HG03354 (cell line): Measurements from ENCODE around the gene HMOX1.

Source experiments
- ATAC-seq: cut with Tn5 transposase; IDR thresholded peaks from one replicate; pipeline ENCODE4 v1.9.1; 2021; ENCODE audit warnings: mild to moderate bottlenecking; ENCODE audit not compliant: unreplicated experiment, poor library complexity, severe bottlenecking

Gene HMOX1, protein sequence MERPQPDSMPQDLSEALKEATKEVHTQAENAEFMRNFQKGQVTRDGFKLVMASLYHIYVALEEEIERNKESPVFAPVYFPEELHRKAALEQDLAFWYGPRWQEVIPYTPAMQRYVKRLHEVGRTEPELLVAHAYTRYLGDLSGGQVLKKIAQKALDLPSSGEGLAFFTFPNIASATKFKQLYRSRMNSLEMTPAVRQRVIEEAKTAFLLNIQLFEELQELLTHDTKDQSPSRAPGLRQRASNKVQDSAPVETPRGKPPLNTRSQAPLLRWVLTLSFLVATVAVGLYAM

DNA sequence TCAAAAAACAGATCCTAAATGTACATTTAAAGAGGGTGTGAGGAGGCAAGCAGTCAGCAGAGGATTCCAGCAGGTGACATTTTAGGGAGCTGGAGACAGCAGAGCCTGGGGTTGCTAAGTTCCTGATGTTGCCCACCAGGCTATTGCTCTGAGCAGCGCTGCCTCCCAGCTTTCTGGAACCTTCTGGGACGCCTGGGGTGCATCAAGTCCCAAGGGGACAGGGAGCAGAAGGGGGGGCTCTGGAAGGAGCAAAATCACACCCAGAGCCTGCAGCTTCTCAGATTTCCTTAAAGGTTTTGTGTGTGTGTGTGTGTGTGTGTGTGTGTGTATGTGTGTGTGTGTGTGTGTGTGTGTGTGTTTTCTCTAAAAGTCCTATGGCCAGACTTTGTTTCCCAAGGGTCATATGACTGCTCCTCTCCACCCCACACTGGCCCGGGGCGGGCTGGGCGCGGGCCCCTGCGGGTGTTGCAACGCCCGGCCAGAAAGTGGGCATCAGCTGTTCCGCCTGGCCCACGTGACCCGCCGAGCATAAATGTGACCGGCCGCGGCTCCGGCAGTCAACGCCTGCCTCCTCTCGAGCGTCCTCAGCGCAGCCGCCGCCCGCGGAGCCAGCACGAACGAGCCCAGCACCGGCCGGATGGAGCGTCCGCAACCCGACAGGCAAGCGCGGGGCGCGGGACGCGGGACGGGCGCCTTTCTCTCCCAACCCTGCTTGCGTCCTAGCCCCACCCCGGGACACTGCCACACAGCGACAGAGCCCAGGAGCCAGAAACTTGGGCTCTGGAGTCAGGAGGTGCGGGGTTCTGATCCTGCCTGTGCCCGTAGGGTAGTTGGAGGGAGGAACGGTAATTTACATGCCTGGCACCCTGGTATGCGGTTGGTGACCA lies at the start of gene HMOX1:
HMOX1 (plus strand) TSS at position 560 of the 887 bp plus-strand sequence; CDS start at position 638, 78 bp downstream.
- peak; percentile 64 for ATAC-seq

GRCh38 chr22:35332278-35332677 lies 48.6 kb upstream of the HMOX1 start:
- ATAC-seq: no peak

DNA sequence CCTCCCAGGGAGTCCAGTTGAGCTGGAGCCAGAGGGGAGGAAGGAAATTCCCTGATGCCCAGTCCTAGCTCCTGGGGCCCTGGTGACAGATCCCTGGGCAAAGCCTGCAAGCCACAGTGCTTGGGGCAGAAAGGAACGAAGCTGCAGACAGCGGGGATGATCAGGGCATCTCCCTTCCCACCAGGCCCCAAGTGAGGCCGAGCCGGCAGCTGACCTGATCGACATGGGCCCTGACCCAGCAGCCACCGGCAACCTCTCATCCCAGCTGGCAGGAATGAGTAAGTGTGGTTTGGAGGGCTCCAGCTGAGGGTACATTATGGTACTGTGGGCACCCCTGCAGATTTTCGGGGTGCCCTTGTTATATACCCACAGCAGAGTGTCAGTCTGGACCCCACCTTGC lies 47.7 kb upstream of the HMOX1 start:
- ATAC-seq: no peak

GRCh38 chr22:35334004-35334403 lies 46.9 kb upstream of the HMOX1 start:
- ATAC-seq: no peak

- no peak for ATAC-seq
Measured at GRCh38 chr22:35335468-35335867, 45.4 kb upstream of the HMOX1 start.

- ATAC-seq: no peak
Measured at GRCh38 chr22:35335936-35336781, 44.7 kb upstream of the HMOX1 start.

- ATAC-seq: no peak
Measured at GRCh38 chr22:35337932-35338331, 43.0 kb upstream of the HMOX1 start.

DNA sequence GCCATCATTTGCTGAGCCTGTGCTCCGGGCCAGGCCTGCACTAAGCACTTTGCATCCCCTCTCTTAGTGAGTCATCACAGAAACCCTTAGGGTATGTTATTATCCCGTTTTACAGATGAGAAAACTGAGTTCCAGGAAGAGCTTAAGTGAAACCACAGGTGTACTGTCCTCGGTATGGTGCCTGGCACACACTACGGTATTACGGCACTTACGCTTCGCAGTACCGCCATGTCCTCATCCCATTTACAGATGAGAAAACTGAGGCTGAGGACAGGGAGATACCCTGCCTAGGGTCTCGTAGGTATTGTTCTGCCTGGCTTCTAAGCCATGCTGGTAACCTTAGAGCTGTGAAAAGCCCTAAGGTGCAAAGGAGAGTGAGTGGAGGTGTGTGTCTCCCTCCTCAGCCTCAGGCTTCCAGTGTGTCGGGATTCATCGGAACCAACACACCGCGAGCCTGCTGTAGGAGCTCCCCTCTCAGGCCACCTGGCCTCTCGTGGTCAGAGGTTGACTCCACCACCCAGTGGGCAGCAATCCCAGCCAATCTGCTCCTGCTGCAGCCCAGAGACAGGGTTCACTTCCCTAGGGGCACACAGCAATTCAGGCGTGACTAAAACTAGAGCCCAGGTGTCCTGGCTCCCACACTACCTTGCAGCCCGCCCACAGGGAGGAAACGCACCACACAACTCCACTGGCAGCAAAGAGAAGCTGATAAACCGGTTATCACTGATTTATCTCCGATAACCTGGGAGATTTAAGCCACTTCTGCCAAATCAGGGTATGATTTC lies 39.6 kb upstream of the HMOX1 start:
- no peak for ATAC-seq

GRCh38 chr22:35342390-35342789 lies 38.5 kb upstream of the HMOX1 start:
- ATAC-seq: no peak

DNA sequence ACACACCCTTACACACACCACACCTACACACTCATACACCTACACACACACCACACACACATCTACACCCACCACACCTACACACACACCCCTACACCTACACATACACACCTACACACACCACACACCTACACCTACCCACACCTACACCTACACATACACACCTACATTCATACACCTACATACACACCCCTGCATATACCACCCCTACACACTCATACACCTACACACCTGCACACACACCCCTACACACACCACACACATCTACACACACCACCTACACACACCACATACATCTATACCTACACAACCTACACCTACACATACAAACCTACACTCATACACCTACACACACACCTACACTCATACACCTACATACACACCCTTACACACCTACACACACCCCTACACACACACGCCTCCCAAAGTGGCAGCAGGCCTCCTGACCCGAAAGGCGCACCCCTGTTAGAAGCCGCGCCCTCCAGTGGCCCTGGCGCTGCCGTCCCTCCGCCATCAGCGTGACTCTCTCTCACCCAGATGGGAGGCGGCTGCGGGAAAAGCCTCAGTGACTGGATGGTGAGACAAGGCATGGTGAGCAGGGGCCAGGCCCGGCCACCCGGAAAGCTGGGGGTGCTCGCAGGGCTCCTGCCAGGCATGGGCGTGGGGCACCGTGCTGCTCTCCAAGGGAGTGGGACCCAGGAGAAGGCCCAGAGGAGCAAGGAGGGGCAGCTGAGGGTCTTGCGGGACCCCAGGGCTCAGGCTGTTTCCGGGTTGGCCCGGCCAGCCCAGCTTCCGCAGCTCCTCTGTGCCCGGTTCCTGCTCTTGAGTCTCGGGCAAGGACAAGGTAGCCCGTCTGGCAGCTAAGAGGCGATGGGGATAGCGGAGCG lies 37.0 kb upstream of the HMOX1 start:
- no peak for ATAC-seq

- no peak for ATAC-seq
Measured at GRCh38 chr22:35344956-35345690, 35.8 kb upstream of the HMOX1 start.

GRCh38 chr22:35345808-35346505 lies 34.9 kb upstream of the HMOX1 start:
- ATAC-seq: no peak

GRCh38 chr22:35346596-35347220 lies 34.2 kb upstream of the HMOX1 start:
- ATAC-seq: no peak

DNA sequence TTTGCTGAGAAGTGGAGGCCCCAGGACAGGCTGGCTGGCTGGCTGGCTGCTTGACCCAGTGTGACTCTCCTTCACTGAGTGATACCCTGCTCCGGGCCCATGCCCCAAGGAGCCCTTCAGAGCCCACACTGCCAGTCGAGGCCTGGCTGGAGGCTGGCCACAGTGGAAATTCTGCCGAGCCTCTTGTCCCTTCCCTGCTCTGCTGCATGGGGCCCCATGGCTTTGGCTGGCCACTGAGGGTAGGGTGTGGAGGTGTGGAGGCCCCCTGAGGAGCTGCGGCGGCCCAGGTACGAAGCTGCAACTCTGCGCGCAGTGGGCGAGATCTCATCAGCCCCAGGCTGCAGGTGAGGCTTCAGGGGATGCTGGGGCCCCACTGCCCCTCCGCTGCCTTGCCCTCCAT lies 33.4 kb upstream of the HMOX1 start:
- ATAC-seq: no peak

DNA sequence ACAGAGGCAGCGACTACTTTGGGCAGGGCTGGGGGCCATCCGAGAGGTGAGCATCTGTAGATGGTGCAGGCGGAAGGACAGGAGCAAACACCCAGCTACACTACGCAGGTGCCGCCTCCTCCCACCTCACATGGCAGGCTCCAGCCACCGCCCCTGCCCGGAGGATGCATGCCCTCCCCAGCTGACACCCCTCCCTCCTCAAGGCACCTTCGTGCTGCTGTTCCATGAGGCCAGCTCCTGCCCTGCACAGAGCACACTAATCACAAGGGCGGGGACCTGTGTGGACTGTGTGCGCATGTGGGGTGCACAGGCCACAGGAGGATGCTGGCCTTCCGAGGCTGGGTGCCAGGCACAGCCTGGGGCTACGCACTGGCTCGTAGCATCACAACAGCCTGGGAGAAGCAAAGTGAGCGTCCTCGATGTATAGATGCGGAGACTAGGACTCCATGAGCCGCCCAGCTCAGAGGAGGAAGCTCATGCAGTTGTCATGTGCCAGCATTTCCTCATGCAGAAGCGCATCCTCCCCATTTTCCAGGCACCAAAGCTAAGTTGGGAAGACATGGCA lies 32.8 kb upstream of the HMOX1 start:
- no peak for ATAC-seq

DNA sequence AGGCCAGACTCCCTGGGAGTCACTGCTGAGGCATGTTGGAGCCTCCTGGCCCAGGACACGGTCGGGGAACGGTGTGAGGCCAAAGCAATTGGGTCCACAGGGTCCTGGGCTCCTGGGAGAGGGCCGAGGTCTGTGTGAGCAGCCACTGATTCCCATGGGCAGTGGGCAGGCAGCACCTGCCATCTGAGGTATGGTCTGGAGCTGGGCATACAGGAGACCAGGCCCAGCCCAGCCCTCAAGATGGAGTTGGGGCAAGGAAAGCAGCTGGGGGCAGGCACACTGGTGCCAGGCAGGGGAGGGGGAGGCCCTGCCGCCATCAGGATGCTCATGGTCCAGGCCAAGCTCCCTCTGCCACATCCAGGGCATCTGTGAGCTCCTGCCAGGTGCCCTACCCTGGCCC lies 32.2 kb upstream of the HMOX1 start:
- ATAC-seq: no peak

GRCh38 chr22:35349368-35349703 lies 31.6 kb upstream of the HMOX1 start:
- no peak for ATAC-seq
